GM21529 (cell line): ENCODE results near the gene ELMO1.
A peak's percentile ranks its signal among the peaks of the same experiment; 100 is the strongest.

Source experiments
- ATAC-seq: cut with Tn5 transposase; IDR thresholded peaks from one replicate; pipeline ENCODE4 v1.9.1; 2021; ENCODE audit not compliant: unreplicated experiment

Gene ELMO1

GRCh38 chr7:36965625-36966024 is 483.0 kb downstream of the ELMO1 start:
- no peak for ATAC-seq

DNA sequence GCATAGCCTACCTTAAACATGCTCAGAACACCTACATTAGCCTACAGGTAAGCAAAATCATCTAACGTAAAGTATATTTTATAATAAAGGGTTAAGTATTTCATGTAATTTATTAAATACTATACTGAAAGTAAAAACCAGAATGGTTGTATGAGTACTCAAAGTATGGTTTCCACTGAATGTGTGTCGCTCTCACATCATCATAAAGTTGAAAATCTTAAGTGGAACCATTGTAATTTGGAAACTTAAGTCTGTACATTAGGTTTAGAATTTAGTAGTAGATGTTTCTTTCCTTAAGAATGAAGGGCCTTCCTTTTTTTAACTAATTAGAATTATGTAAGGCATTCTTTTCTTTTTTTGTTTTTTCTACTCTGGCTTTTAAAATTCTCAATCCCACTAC is 484.4 kb downstream of the ELMO1 start:
- no peak for ATAC-seq

DNA sequence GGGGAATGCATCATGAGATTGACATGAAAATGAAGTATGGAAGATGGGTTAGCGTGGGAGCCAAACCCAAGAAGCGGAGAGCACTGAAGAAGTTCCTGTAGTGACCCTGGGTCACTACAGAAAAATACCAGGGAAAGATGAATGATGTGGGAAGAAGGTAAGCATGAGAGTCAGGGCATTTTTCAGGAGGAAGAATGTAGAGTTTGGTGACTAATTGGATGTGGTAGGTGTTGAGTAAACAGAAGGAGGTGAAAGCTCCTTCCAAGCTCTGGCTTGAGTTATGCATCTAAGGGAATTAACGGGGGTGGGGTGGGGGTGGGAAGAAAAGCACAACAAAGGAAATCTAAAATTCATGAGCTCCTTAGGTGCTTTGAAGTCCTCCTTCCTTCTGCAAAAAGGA is 486.3 kb downstream of the ELMO1 start:
- ATAC-seq = no peak

GRCh38 chr7:36961693-36962092 is 487.0 kb downstream of the ELMO1 start:
- ATAC-seq = peak; percentile 54

GRCh38 chr7:36961097-36961496 is 487.6 kb downstream of the ELMO1 start:
- no peak for ATAC-seq

DNA sequence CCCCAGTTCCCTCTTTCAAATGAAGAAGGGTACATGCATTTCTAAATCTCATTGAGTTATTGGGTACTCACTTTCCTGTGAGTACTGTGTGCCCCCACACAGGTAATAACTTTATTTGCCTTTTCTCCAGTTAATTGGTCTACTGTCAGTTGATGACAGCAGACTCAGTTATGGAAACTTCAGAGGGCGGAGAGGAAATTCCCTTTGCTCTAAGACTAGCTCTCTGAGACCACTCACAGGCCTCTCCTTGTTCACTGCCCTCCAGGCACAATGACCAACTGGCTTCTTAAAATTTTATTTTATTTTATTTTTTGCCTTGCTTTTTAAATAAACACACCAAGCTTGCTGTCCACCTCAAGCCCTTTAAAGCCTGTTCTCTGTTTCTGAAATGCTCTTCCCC is 488.6 kb downstream of the ELMO1 start:
- no peak for ATAC-seq

- ATAC-seq = no peak
Observed at GRCh38 chr7:36958111-36958733, 490.4 kb downstream of the ELMO1 start.

DNA sequence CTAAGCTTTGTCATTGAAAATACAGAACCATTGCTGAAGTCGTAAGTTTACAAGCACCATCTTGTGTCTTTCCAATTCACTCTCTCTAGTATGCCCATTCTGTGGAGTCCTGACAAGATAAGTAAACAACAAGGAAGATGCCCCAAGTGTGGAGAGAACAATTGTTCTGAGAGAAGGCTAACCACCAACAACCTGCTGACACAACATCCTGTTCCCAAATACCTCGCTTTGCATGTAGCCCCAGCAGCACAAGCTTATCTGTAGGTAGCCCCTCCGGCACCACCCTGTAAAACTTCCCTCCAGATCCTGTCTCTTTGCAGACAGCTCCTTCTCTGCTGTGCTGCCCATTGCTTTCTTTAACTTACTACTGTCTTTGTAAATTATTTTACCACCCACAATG is 491.0 kb downstream of the ELMO1 start:
- ATAC-seq = no peak

DNA sequence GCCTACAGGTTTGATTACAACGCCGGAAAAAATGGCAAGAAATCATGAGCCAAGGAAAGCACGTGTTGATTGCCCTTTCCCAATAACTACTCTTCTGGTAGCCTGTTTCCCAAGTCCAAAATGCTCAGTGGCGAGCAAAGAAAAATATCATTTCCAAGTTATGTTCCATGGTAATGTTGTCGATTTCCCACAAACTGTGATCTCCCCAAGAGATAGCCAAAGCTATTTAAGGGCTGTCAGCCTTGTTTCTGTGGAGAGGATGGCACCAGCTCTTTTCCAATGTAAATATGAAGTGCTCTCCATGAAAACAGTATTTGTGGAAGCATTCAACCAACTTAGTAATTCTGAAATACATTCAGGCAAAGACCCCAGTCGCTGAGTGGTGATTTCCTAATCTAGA is 491.9 kb downstream of the ELMO1 start:
- ATAC-seq = no peak

- ATAC-seq = no peak
Observed at GRCh38 chr7:36955456-36956129, 493.1 kb downstream of the ELMO1 start.

- ATAC-seq = peak; percentile 97
Observed at GRCh38 chr7:36951257-36951697, 497.4 kb downstream of the ELMO1 start.

GRCh38 chr7:36949711-36950600 is 498.7 kb downstream of the ELMO1 start:
- no peak for ATAC-seq

DNA sequence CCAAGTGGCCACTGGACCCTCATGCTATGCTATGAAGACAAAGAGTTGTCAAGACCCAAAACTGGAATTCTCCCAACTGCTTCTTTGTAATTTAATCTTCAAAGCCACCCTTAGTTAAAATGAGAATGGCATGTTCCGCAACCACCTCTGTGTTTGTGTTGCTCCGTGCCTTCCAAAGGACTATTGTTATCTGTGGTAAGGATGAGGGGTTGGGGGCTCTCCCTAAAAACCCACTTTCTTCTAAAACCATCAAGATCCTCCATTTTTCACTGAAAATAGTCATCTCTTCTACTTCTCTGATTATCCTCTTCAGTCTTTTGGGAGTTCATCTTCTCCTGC is 502.3 kb downstream of the ELMO1 start:
- ATAC-seq = no peak

DNA sequence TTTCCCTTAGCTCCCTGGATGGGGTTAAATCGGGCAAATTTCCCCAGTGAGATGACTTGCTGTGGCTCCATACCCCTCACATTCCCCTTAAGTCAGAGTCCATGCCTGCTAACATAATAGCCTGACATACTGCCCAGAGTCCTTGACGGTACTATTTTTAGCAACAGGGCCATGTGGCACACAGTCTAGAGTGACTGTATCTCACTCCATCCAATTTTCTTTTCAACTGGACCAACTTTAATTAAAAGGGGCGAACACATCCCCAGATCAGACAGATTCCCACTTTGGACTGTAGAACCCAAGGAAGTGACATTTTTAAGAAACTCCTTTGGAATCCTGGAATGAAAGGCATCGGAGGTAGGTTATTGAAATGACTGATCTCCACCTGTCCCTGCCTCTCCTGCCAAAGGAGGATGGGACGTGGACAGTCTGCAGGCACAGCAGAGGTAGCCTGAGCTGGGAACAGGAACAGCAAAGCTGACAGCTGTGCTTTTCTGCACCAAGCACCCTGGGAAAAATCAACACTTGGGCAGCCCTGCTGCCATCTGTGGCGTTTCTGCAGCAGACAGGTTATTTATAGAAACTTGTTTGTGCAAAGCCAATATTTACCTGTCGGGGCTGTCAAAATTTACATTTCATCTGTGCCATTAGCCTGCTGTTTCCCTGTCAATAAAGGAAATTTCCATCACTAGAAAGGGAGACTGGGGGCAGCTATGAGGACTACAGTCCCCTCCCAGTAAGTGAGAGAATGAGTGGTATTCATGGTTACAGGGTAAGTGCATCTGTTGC is 502.9 kb downstream of the ELMO1 start:
- no peak for ATAC-seq

GRCh38 chr7:36944838-36945237 is 503.8 kb downstream of the ELMO1 start:
- no peak for ATAC-seq

DNA sequence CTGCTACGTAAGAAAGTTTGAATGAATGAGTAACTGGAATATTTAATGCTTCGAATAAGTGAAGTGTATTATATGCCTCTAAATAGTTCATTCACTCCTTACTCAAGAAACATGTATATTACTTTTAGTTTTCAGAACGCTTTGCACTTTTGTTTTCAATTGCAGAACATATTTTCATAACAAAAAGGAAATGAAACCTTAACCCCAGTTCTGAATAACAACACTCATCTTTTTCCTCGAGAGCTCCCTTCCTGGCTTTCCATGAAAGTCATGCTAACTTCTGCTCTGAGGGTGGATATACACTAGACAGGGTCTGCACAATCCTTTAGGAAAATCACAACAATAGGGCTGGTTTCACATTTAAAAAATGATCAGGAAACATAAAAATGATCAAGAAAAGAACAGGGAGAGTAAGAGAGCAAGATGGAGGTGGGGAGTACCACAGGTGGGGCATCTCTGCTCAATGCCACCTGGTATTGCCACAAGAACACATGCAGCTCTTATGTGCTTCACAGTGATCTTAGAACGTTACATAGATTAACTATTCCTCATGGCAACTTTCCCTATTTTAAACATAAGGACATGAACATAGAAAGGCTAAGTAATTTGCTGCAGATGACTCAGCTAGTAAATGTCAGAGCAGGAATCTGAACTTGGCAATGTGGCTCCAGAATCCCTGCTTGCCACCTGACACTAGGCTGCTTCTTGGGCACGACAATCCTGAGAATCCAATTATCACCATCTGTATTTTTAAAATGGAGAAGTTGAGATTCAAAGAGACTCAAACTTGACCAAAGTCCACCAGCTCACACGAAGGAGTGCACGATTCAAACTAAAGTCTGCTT is 504.9 kb downstream of the ELMO1 start:
- peak; percentile 73 for ATAC-seq

GRCh38 chr7:36942955-36943354 is 505.7 kb downstream of the ELMO1 start:
- no peak for ATAC-seq

DNA sequence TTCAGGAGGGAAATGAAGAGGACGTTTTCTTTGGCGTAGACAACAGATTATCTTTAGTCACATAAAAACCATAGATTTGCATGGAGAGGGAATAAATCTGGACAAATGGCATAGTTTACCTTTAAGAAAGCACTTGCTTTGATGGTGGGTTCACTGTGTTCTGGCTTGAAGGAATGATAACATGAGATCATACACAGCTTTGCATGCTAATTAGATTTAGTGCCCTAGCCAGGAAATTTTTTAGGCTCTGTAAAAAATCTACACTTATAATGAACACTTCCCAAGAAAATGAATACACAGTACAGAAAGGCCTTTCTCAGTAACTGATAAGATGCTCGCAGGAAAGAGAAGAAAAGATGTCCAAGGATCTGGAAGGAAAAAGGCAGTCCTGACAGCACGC is 506.1 kb downstream of the ELMO1 start:
- no peak for ATAC-seq

DNA sequence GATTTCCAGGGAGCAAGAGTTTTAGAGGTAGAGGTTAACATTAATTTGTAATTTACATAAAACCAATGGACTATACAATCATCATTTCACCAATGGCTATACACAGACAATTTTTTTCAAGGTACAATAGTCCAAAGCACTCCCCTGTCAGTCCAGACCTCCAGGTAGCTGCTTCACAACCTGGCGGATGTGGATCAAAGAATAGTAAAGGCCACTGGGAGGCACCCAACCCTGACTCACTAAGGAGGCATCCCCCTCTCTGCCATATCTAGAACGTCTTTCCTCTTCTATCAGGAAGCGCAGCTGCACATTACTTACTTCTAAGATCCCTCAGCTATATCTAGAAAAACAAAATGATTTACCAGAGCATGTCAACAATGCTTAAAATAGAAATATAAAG is 506.6 kb downstream of the ELMO1 start:
- ATAC-seq = no peak

- no peak for ATAC-seq
Observed at GRCh38 chr7:36941359-36941758, 507.3 kb downstream of the ELMO1 start.
